Astrocyte (in vitro differentiated cells and primary cell): ENCODE data around the gene LRRC63.

Experiments
- CTCF ChIP-seq: IDR thresholded peaks from 2 replicates; pipeline ENCODE4 v1.5.1; 2011; ENCODE audit warnings: low read depth, mild to moderate bottlenecking, inconsistent platforms, low read length, moderate library complexity; ENCODE audit not compliant: insufficient read depth
- EZH2 ChIP-seq: IDR thresholded peaks from 2 replicates; pipeline ENCODE4 v1.6.1; 2012; ENCODE audit warnings: mild to moderate bottlenecking, low read length, inconsistent platforms; ENCODE audit not compliant: insufficient read depth

DNA sequence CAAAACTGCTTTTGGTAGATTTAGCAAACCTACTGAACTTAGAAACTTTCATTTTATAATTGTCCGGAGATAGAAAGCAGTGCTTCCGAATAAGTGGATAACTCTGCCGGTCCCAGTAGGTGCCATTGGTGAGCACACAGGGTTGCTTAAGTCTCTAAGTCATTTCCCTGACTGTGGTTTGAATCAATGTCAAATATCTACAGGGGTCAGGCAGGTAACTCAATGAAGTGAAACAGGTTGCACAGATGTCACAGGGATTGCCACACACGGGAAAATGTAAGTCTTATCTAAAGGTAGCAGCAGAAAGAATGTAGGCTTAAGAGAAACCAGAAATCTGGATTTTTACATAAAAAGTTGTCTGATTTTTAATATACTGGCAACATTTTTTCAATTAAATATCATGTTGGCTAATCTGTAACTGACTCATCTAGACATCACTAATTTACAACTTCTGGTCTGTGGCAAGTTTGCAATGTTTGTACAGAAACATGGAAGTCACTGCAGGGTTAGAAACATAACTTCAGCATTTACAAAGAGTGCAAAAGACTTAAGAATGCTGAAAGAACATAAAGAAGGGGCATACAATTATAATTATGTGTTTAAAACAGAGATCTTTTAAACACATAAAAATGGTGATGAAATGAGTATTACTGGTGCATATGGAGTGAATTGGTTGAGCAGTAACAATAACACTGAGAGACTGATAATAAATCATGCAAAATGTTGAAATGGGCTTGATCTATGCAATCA is 14.3 kb upstream of the LRRC63 start:
- TF ChIP-seq CTCF (no peak), EZH2 (no peak)
